MM.1S (cell line): ENCODE measurements around the gene WRNIP1.

Source experiments
- DNase-seq: peaks from one replicate; pipeline ENCODE4 v3.0.0-alpha.2; 2015
- H2AFZ ChIP-seq: fragments of 300-600 bp; sonication (generic); 2 replicates; pipeline ENCODE4 v1.6.0; 2016; ENCODE audit warnings: antibody characterized with exemption, low read length
- H3F3A ChIP-seq: fragments of 300-600 bp; sonication (generic); 2 replicates; pipeline ENCODE4 v1.6.1; 2016; ENCODE audit warnings: mild to moderate bottlenecking, antibody characterized with exemption, low read length, moderate library complexity, mixed read lengths; ENCODE audit not compliant: insufficient read depth
- H3K27ac ChIP-seq: fragments of 300-600 bp; sonication (generic); 2 replicates; pipeline ENCODE4 v1.5.1; 2016; ENCODE audit warnings: mild to moderate bottlenecking, low read length
- H3K27me3 ChIP-seq: fragments of 300-600 bp; sonication (generic); replicated peaks from 2 replicates; pipeline ENCODE4 v1.6.0; 2016; ENCODE audit warnings: low read length; ENCODE audit not compliant: insufficient read depth
- H3K36me3 ChIP-seq: fragments of 300-600 bp; sonication (generic); replicated peaks from 2 replicates; pipeline ENCODE4 v1.6.1; 2016; ENCODE audit warnings: mild to moderate bottlenecking, low read length, mixed read lengths; ENCODE audit not compliant: insufficient read depth
- H3K4me1 ChIP-seq: fragments of 300-600 bp; sonication (generic); 2 replicates; pipeline ENCODE4 v1.6.1; 2016; ENCODE audit warnings: low read length, mixed read lengths
- H3K4me2 ChIP-seq: fragments of 300-600 bp; sonication (generic); 2 replicates; pipeline ENCODE4 v1.6.0; 2016; ENCODE audit warnings: low read depth, low read length
- H3K4me3 ChIP-seq: fragments of 300-600 bp; sonication (generic); 2 replicates; pipeline ENCODE4 v1.5.1; 2016; ENCODE audit warnings: low read length, mixed read lengths
- H3K79me2 ChIP-seq: fragments of 300-600 bp; sonication (generic); 2 replicates; pipeline ENCODE4 v1.6.1; 2016; ENCODE audit warnings: mixed run types, low read length, mixed read lengths
- H3K9ac ChIP-seq: fragments of 300-600 bp; sonication (generic); 2 replicates; pipeline ENCODE4 v1.6.1; 2016; ENCODE audit warnings: low read length, mixed read lengths
- H3K9me2 ChIP-seq: fragments of 300-600 bp; sonication (generic); replicated peaks from 2 replicates; pipeline ENCODE4 v1.6.1; 2016; ENCODE audit warnings: mild to moderate bottlenecking, low read length, mixed read lengths; ENCODE audit not compliant: insufficient read depth
- H3K9me3 ChIP-seq: fragments of 300-600 bp; sonication (generic); replicated peaks from 2 replicates; pipeline ENCODE4 v1.6.1; 2016; ENCODE audit warnings: mild to moderate bottlenecking, low read length, mixed read lengths; ENCODE audit not compliant: insufficient read depth
- H4K20me1 ChIP-seq: fragments of 300-600 bp; sonication (generic); 2 replicates; pipeline ENCODE4 v1.6.1; 2016; ENCODE audit warnings: mild to moderate bottlenecking, low read length, moderate library complexity, mixed read lengths; ENCODE audit not compliant: insufficient read depth
- EZH2 ChIP-seq: fragments of 300-600 bp; sonication (generic); optimal IDR thresholded peaks from 2 replicates; pipeline ENCODE3; 2017; ENCODE audit warnings: low read depth, mild to moderate bottlenecking, antibody characterized with exemption, low read length, mixed read lengths
- EZH2phosphoT487 ChIP-seq: fragments of 300-600 bp; sonication (generic); IDR thresholded peaks from 2 replicates; pipeline ENCODE4 v1.6.1; 2018; ENCODE audit warnings: antibody characterized with exemption, low read length
- TF ChIP-seq, protein P1 (sequence below): fragments of 300-600 bp; sonication (generic); IDR thresholded peaks from 2 replicates; pipeline ENCODE4 v1.5.1; 2016; ENCODE audit warnings: antibody characterized with exemption, low read length, mixed read lengths

The WRNIP1 gene

DNA sequence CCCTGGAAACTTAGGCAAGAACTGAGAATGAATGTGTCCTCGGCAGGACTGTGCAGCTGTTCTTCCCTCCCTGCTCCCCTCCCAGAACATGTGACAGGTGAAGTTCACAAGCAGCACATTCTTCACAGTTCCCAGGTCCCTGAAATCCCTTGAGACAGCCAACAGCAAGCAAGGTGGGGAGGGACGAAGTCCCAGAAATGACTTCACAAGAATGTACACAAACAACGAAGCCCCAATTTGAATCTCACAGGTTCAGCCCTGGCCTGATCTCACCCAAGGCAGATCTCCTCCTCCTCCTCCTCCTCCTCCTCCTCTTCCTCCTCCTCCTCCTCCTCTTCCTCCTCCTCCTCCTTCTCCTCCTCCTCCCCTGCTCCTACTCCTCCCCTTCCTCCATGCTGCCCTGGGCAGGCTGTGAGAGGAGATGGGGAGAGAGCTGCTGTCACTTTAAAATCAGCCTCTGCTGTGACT is 32.4 kb downstream of the WRNIP1 start:
- H2AFZ ChIP-seq = no peak overlapping the region
- no peaks in the 10 kb centered on the region for H3K27me3 ChIP-seq
- H4K20me1 ChIP-seq = no peaks in the 10 kb centered on the region
- H3K9me2 ChIP-seq = no peaks in the 10 kb centered on the region
- H3K27ac ChIP-seq = no peak overlapping the region
- no peaks in the 10 kb centered on the region for H3K9me3 ChIP-seq
- no peak overlapping the region for H3K9ac ChIP-seq
- no peak overlapping the region for H3K4me2 ChIP-seq
- TF ChIP-seq, protein P1, sequence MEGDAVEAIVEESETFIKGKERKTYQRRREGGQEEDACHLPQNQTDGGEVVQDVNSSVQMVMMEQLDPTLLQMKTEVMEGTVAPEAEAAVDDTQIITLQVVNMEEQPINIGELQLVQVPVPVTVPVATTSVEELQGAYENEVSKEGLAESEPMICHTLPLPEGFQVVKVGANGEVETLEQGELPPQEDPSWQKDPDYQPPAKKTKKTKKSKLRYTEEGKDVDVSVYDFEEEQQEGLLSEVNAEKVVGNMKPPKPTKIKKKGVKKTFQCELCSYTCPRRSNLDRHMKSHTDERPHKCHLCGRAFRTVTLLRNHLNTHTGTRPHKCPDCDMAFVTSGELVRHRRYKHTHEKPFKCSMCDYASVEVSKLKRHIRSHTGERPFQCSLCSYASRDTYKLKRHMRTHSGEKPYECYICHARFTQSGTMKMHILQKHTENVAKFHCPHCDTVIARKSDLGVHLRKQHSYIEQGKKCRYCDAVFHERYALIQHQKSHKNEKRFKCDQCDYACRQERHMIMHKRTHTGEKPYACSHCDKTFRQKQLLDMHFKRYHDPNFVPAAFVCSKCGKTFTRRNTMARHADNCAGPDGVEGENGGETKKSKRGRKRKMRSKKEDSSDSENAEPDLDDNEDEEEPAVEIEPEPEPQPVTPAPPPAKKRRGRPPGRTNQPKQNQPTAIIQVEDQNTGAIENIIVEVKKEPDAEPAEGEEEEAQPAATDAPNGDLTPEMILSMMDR = no peak
- TF ChIP-seq EZH2 (no peak), EZH2phosphoT487 (no peak)
- H3K79me2 ChIP-seq = no peaks in the 10 kb centered on the region
- no peaks in the 10 kb centered on the region for H3K36me3 ChIP-seq
- H3K4me3 ChIP-seq = no peak overlapping the region
- no peaks in the 10 kb centered on the region for H3F3A ChIP-seq
- DNase-seq = no peak
- H3K4me1 ChIP-seq = no peaks in the 10 kb centered on the region

DNA sequence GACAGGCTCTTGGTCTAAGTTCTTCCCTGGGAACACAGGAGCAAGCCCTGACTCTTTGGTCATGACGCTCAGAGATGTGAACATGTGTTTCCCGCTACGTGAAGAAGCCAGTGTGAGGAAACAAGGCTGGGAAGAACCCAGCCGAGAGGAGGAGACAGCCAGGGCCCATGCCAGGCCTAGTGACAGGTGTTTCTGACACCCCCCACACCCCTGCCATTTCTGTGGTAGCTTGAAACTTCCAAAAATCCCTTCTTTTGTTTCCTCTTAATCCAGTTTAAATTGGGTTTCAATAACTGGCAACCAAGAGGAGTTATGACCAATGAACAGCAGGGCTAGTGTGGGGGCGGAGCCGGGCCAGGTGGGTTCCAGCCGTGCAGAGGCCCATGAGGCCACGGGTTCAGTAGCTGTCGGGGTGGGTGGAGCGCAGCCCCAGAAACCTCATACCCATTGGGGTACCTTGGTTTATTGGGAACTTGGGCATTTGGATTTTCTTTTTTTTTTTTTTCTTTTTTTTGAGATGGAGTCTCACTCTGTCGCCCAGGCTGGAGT is 33.5 kb downstream of the WRNIP1 start:
- Histone ChIP-seq H3F3A (no peaks in the 10 kb centered on the region), H3K9ac (no peak overlapping the region), H3K36me3 (no peaks in the 10 kb centered on the region), H4K20me1 (no peaks in the 10 kb centered on the region), H3K4me1 (no peaks in the 10 kb centered on the region), H3K4me3 (no peak overlapping the region), H3K9me3 (no peaks in the 10 kb centered on the region), H3K4me2 (no peak overlapping the region), H3K27me3 (no peaks in the 10 kb centered on the region), H2AFZ (no peak overlapping the region), H3K9me2 (no peaks in the 10 kb centered on the region), H3K79me2 (no peaks in the 10 kb centered on the region), H3K27ac (no peak overlapping the region)
- DNase-seq = no peak
- TF ChIP-seq EZH2 = no peak

DNA sequence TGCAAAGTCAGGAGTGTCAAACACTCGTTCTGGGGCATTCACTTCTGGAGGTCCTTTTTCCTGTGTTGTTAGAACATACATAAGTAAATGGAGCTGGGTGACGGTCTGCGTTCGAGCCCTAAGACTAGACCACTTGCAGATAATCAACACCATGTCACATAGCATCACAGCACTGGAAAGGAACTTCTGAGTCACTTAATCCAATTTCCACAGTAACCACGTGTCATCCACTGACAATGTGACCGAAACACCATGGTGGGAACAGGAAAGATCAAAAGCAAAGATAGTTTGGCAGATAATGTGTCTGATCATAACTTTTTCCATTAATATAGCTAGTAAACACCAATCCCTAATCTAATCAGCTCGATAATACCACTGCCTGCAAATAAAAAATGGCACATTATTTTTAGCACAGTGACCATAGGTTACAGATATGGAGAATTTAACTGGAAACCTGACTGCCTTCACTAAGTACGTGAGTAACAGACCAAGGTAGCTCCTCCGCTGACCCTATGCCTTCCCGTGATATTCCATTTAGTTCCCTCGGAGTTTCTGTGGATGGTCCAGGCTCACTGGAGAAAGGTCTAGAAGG is 34.8 kb downstream of the WRNIP1 start:
- DNase-seq = no peak
- H2AFZ ChIP-seq = no peak overlapping the region
- H3K4me3 ChIP-seq = no peak overlapping the region
- H3K79me2 ChIP-seq = no peaks in the 10 kb centered on the region
- H3K27me3 ChIP-seq = no peaks in the 10 kb centered on the region
- no peak overlapping the region for H3K9ac ChIP-seq
- TF ChIP-seq, protein P1 = no peak
- TF ChIP-seq EZH2phosphoT487 (no peak), EZH2 (no peak)
- H3K4me2 ChIP-seq = no peak overlapping the region
- no peaks in the 10 kb centered on the region for H3K9me3 ChIP-seq
- H3K36me3 ChIP-seq = no peaks in the 10 kb centered on the region
- no peaks in the 10 kb centered on the region for H3K4me1 ChIP-seq
- H4K20me1 ChIP-seq = no peaks in the 10 kb centered on the region
- no peak overlapping the region for H3K27ac ChIP-seq
- H3K9me2 ChIP-seq = no peaks in the 10 kb centered on the region
- H3F3A ChIP-seq = no peaks in the 10 kb centered on the region
